K562 (cell line): ENCODE results near the gene AP1M1. TPM values are rescaled to one million over a fixed set of nuclear protein-coding genes. Genes with fewer than 3 reads are reported as not detected.

Experiments used
- polyA plus RNA-seq, 8 experiments: library from polyadenylated mRNA; depleted of rRNA in 4 of 8; stranded (reverse) in 5 of 8; unstranded in 3 of 8; fragments of >200 nt; fragmentation: Nextera tagmentation in 2 of 8; fragmentation: Illumina TruSeq in 1 of 8; extraction: Ambion mirVana in 2 of 8; extraction: Trizol in 1 of 8; gene quantifications; 2 replicates each; pipeline versions ENCODE4 v1.2.1 to v1.2.3, GENCODE V29; 2011 to 2014; ENCODE audit warnings: inconsistent platforms in 1 of 8, missing spikeins in 1 of 8
- total RNA-seq, 7 experiments: library from RNA; depleted of rRNA in 6 of 7; stranded (reverse); fragments of >200 nt in 6 of 7; fragmentation: Illumina TruSeq in 2 of 7; extraction: Trizol in 2 of 7; gene quantifications; 2 replicates each; pipeline versions ENCODE4 v1.2.1 to v1.2.3, GENCODE V29; 2011 to 2021; ENCODE audit warnings: low replicate concordance in 1 of 7
- TF ChIP-seq, protein P1 (sequence below): sonication (generic); formaldehyde crosslinking; IDR thresholded peaks from 2 replicates; pipeline ENCODE4 v1.8.1; 2023; ENCODE audit warnings: missing genetic modification reagents, mild to moderate bottlenecking, borderline replicate concordance
- TF ChIP-seq, protein P2 (sequence below): sonication (generic); formaldehyde crosslinking; IDR thresholded peaks from 2 replicates; pipeline ENCODE4 v1.8.1; 2023; ENCODE audit warnings: mild to moderate bottlenecking, missing genetic modification reagents

The AP1M1 gene
- total and polyA plus RNA-seq, 9 of the 15 experiments (the other 6 are each of a cell fraction or from before 2014, with no cell fraction given), result 0.87 to 56.2 (median 29.1) TPM

DNA sequence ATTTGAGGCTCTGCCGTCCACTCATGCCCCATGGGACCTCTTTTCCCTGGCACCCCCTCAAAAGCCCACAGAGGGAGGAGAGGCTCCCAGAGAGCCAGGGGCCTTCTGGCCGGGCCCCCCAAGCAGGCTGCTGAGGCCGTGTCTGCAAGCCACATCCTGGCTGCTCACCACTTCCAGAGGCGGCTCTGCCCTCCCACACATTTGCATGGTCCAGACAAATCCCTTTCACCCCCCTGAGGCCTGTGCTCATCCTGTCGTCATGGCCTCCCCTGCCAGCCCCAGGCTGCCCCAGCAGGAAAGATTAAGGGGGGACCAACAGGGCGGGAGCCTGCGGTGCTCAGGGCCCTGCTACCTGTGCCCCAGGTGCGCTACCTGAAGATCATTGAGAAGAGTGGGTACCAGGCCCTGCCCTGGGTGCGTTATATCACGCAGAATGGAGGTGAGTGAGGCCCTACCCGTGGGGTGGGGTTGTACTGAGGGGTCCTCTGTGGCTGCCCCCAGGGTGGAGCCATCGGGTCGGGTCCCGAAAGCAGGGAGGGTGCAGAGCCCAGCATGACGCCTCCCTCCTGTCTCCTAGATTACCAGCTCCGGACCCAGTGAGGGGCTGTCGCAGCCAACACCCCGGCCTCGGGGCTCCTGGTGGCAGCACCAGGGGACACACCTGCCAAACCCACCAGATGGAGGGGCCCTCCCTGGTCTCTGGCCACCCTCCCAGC, 36.3 kb downstream of the AP1M1 start (continued):
- TF ChIP-seq, protein P1, sequence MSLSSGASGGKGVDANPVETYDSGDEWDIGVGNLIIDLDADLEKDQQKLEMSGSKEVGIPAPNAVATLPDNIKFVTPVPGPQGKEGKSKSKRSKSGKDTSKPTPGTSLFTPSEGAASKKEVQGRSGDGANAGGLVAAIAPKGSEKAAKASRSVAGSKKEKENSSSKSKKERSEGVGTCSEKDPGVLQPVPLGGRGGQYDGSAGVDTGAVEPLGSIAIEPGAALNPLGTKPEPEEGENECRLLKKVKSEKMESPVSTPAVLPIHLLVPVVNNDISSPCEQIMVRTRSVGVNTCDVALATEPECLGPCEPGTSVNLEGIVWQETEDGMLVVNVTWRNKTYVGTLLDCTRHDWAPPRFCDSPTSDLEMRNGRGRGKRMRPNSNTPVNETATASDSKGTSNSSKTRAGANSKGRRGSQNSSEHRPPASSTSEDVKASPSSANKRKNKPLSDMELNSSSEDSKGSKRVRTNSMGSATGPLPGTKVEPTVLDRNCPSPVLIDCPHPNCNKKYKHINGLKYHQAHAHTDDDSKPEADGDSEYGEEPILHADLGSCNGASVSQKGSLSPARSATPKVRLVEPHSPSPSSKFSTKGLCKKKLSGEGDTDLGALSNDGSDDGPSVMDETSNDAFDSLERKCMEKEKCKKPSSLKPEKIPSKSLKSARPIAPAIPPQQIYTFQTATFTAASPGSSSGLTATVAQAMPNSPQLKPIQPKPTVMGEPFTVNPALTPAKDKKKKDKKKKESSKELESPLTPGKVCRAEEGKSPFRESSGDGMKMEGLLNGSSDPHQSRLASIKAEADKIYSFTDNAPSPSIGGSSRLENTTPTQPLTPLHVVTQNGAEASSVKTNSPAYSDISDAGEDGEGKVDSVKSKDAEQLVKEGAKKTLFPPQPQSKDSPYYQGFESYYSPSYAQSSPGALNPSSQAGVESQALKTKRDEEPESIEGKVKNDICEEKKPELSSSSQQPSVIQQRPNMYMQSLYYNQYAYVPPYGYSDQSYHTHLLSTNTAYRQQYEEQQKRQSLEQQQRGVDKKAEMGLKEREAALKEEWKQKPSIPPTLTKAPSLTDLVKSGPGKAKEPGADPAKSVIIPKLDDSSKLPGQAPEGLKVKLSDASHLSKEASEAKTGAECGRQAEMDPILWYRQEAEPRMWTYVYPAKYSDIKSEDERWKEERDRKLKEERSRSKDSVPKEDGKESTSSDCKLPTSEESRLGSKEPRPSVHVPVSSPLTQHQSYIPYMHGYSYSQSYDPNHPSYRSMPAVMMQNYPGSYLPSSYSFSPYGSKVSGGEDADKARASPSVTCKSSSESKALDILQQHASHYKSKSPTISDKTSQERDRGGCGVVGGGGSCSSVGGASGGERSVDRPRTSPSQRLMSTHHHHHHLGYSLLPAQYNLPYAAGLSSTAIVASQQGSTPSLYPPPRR, result no peak
- TF ChIP-seq, protein P2, sequence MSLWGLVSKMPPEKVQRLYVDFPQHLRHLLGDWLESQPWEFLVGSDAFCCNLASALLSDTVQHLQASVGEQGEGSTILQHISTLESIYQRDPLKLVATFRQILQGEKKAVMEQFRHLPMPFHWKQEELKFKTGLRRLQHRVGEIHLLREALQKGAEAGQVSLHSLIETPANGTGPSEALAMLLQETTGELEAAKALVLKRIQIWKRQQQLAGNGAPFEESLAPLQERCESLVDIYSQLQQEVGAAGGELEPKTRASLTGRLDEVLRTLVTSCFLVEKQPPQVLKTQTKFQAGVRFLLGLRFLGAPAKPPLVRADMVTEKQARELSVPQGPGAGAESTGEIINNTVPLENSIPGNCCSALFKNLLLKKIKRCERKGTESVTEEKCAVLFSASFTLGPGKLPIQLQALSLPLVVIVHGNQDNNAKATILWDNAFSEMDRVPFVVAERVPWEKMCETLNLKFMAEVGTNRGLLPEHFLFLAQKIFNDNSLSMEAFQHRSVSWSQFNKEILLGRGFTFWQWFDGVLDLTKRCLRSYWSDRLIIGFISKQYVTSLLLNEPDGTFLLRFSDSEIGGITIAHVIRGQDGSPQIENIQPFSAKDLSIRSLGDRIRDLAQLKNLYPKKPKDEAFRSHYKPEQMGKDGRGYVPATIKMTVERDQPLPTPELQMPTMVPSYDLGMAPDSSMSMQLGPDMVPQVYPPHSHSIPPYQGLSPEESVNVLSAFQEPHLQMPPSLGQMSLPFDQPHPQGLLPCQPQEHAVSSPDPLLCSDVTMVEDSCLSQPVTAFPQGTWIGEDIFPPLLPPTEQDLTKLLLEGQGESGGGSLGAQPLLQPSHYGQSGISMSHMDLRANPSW (CRISPR knock-in tag), result no peak
